ENCODE data around the gene TFF3. TPM values are rescaled to one million over a fixed set of nuclear protein-coding genes. Genes with fewer than 3 reads are reported as not detected.

TFF3 gene
- polyA plus RNA-seq, 1 donor from 2014 or later, result not detected

DNA sequence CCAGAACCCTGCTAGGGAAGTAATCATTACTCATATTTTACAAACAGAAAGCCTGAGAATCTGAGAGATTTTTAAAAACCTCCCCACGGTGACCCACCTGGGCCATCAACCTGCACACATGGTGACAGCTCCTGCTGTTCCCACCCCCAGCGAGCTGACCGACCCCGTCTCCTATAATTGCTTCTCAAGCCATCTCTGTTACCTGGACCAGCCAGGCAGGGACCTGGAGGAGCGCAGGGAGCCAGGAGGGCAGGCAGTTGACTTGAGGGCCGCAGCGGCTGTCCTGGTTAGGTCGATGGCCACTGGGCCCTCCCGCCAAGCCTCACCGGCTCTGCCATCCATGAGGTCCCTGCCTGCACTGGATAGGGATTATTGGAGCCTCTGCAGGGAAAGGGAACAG, 27.9 kb upstream of the TFF3 start:
- no peak overlapping the region for H3K4me3 ChIP-seq (ENCODE audit: low read length)
- H3K36me3 ChIP-seq (ENCODE audit: insufficient read depth, low read length), result no peaks in the 10 kb centered on the region
- H2AFZ ChIP-seq (ENCODE audit: low read depth, low read length), result no peak overlapping the region
- TF ChIP-seq TAF1 (IDR thresholded peaks at IDR 0.05; ENCODE audit: low read depth), result no peak
- no peak for TF ChIP-seq EZH2 (IDR thresholded peaks at IDR 0.05; ENCODE audit: borderline replicate concordance, insufficient read depth, low read length, poor library complexity, severe bottlenecking)
- no peak for TF ChIP-seq POLR2AphosphoS5 (IDR thresholded peaks at IDR 0.05)
- no peak for TF ChIP-seq MXI1 (conservative IDR thresholded peaks at IDR 0.05; ENCODE audit: poor library complexity, severe bottlenecking)
- TF ChIP-seq, protein P1, sequence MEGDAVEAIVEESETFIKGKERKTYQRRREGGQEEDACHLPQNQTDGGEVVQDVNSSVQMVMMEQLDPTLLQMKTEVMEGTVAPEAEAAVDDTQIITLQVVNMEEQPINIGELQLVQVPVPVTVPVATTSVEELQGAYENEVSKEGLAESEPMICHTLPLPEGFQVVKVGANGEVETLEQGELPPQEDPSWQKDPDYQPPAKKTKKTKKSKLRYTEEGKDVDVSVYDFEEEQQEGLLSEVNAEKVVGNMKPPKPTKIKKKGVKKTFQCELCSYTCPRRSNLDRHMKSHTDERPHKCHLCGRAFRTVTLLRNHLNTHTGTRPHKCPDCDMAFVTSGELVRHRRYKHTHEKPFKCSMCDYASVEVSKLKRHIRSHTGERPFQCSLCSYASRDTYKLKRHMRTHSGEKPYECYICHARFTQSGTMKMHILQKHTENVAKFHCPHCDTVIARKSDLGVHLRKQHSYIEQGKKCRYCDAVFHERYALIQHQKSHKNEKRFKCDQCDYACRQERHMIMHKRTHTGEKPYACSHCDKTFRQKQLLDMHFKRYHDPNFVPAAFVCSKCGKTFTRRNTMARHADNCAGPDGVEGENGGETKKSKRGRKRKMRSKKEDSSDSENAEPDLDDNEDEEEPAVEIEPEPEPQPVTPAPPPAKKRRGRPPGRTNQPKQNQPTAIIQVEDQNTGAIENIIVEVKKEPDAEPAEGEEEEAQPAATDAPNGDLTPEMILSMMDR (IDR thresholded peaks at IDR 0.05; ENCODE audit: poor library complexity, severe bottlenecking), result no peak
- no peak for TF ChIP-seq RAD21 (conservative IDR thresholded peaks at IDR 0.05)
- no peak for TF ChIP-seq EP300 (conservative IDR thresholded peaks at IDR 0.05; ENCODE audit: poor library complexity, severe bottlenecking)
- no peak for TF ChIP-seq REST (IDR thresholded peaks at IDR 0.05; ENCODE audit: borderline replicate concordance)
- TF ChIP-seq SMC3 (conservative IDR thresholded peaks at IDR 0.05; ENCODE audit: poor library complexity), result no peak
- no peaks in the 10 kb centered on the region for H3K9me2 ChIP-seq (ENCODE audit: insufficient read depth, low read length)
- no peaks in the 10 kb centered on the region for H4K20me1 ChIP-seq (ENCODE audit: insufficient read depth)
- H3K27ac ChIP-seq (ENCODE audit: low read length), result no peak overlapping the region
- H3K9ac ChIP-seq (ENCODE audit: low read length), result no peak overlapping the region
- H3F3A ChIP-seq (ENCODE audit: insufficient read depth, low read length, poor library complexity, severe bottlenecking), result no peaks in the 10 kb centered on the region
- H3K9me3 ChIP-seq (ENCODE audit: low read length), result no peaks in the 10 kb centered on the region
- H3K27me3 ChIP-seq (ENCODE audit: insufficient read depth, low read depth, low read length), result no peaks in the 10 kb centered on the region
- no peak overlapping the region for H3K4me2 ChIP-seq (ENCODE audit: low read length)
- H3K79me2 ChIP-seq (replicated peaks; ENCODE audit: insufficient read depth, low read length), result no peaks in the 10 kb centered on the region

GRCh38 chr21:42341776-42342542, 26.8 kb upstream of the TFF3 start:
- TF ChIP-seq RAD21 (conservative IDR thresholded peaks at IDR 0.05), result no peak
- TF ChIP-seq TAF1 (IDR thresholded peaks at IDR 0.05; ENCODE audit: low read depth), result no peak
- TF ChIP-seq POLR2AphosphoS5 (IDR thresholded peaks at IDR 0.05), result peak; percentile 62
- TF ChIP-seq EZH2 (IDR thresholded peaks at IDR 0.05; ENCODE audit: borderline replicate concordance, insufficient read depth, low read length, poor library complexity, severe bottlenecking), result no peak
- H3K9me3 ChIP-seq (ENCODE audit: low read length), result no peaks in the 10 kb centered on the region
- H3K36me3 ChIP-seq (ENCODE audit: insufficient read depth, low read length), result no peaks in the 10 kb centered on the region
- no peak overlapping the region for H3K4me2 ChIP-seq (ENCODE audit: low read length)
- no peak overlapping the region for H2AFZ ChIP-seq (ENCODE audit: low read depth, low read length)
- H3K79me2 ChIP-seq (replicated peaks; ENCODE audit: insufficient read depth, low read length), result no peaks in the 10 kb centered on the region
- H4K20me1 ChIP-seq (ENCODE audit: insufficient read depth), result no peaks in the 10 kb centered on the region
- H3K9me2 ChIP-seq (ENCODE audit: insufficient read depth, low read length), result no peaks in the 10 kb centered on the region
- H3K4me3 ChIP-seq (ENCODE audit: low read length), result no peak overlapping the region
- H3K9ac ChIP-seq (ENCODE audit: low read length), result no peak overlapping the region
- H3K27me3 ChIP-seq (ENCODE audit: insufficient read depth, low read depth, low read length), result no peaks in the 10 kb centered on the region
- H3F3A ChIP-seq (ENCODE audit: insufficient read depth, low read length, poor library complexity, severe bottlenecking), result no peaks in the 10 kb centered on the region
- no peak overlapping the region for H3K27ac ChIP-seq (ENCODE audit: low read length)

All from neural cell (in vitro differentiated cells).